Stimulated activated CD8-positive, alpha-beta memory T cell treated with anti-CD3 and anti-CD28 coated beads, Interleukin-4, amount 100 ng/mL, for 24 hours (primary cell): Measurements from ENCODE around the gene GALNS.

Experiments used
- DNase-seq: peaks from one replicate; pipeline ENCODE4 v3.0.0-alpha.2; 2020; ENCODE audit warnings: low read depth

The GALNS gene

GRCh38 chr16:88770461-88771293, 86.1 kb downstream of the GALNS start:
- peak; percentile 49 for DNase-seq

DNA sequence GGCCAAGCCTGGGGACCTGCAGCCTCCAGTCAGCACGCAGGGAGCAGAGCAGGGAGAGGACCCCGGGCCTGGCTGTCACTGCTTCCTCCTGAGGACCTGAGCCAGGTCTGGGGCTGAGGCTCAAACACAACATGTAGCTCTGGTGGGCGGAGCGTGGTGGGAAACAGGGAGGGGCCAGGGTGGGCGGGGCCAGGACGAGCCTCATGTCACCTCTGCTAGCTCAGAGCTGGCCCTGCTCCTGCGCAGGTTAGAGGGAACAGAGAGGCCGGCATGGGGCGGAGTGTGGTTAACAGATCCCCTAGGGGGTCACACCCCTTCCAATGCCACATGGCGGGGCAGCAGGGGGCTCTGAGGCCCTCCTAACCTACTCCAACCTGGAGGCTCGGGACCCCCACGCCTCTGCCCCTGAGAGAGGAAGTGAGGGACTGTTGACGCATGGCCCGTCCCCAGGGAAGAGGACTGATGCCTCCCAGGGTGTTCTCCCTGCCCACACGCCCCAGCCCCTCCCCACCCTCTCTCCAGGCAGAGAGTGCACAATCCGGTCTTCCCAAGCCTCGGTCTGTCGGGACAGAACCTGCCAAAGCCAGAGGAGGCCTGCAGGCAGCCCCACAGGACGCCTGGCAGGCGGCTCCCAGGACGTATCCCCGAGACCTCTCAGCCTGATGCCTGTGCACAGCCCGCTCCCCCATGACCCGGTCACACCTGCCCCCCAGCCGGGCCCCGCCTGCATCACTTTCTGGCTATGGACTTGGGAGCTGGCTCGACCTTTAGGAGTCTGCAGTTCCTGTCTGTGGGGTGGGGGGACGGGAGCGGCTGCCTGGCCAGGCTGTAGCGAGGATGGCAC, 86.9 kb downstream of the GALNS start:
- no peak for DNase-seq

GRCh38 chr16:88768071-88768783, 88.5 kb downstream of the GALNS start:
- no peak for DNase-seq

DNA sequence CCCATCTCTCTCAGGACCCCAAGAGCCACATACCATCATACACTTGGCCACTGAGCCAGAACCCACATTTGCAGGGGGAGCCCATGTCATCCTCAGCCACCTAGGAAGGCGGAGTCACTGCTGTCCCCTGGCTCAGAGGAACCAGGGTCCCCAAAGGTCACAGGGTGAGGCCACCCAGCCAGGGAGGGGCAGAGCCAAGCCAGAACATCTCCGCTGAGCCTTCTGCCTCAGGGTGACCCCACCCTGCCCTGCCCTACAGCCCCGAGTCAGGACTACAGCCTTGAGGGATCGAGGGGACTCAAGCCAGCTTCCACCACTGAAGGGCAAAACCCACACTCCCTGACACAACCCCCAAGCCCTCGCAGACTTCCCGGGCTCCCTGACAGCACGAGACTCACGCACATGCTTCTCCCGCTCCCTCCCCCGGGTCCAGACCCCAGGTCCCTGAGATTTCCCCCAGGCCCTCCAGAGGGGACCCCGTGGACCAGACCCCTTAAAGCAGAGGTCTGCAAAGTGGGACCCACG, 89.1 kb downstream of the GALNS start:
- no peak for DNase-seq

DNA sequence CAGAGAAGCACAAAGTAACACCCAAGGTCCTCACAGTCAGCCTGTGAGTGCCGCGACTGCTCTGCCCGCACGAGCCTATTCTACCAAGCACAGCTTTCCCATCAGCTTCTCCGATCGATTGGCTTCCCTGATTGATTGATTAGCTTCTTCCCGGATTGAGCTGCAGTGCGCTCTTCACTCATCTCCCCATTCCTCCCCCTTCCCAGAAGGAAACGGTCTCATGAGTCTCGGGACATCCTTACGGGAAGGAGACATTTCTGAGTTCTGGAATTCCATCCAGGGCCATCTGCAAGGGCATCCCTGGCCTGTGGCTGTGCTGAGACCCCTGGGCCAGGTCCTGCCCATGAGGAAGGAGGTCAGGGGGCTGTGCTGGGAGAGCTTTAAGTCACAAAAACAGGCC, 89.8 kb downstream of the GALNS start:
- DNase-seq = no peak

- no peak for DNase-seq
Measured at GRCh38 chr16:88764913-88765349, 91.8 kb downstream of the GALNS start.

DNA sequence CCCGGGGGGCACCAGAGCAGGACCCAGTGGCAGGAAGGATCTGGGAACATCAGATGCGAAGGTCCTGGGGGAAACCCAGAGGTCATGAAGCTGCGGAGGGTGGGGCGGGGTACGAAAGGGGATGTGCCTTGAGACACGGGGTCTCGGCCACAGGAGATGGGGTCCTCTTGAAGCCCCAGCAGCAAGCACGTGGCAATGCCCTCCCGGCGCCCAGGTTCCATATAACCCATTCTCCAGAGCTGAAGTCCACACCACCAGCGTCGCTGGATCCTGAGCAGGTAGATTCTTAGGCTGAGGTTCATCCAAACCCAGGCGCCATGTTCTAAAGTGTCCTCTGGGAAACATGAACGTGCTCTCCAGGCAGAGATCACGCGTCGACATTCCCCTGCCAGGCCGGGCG, 92.7 kb downstream of the GALNS start:
- no peak for DNase-seq
